Vagina (tissue), 2 donors: Measurements from ENCODE around the gene PLEKHF1. TPM values are rescaled to one million over a fixed set of nuclear protein-coding genes. Genes with fewer than 3 reads are reported as not detected.
A peak's percentile ranks its signal among the peaks of the same experiment; 100 is the strongest.

ENCODE experiments used
- DNase-seq, 2 donors: peaks; one replicate each; pipeline ENCODE4 v3.0.0-alpha.2; 2017; ENCODE audit errors: extremely low spot score in 2 of 2
- H3K27ac ChIP-seq: fragments of 200-600 bp; sonication (generic); one replicate; pipeline ENCODE4 v1.5.1; 2019
- H3K27me3 ChIP-seq: fragments of 200-600 bp; sonication (generic); one replicate; pipeline ENCODE4 v1.5.1; 2019
- H3K36me3 ChIP-seq, 2 donors: fragments of 200-600 bp; sonication (generic); one replicate each; pipeline ENCODE4 v1.5.1; 2017 to 2019
- H3K4me1 ChIP-seq: fragments of 200-600 bp; sonication (generic); one replicate; pipeline ENCODE4 v1.5.1; 2019
- H3K4me3 ChIP-seq, 2 donors: fragments of 200-600 bp; sonication (generic); 1 replicate in 1 of 2; 2 replicates in 1 of 2; pipeline ENCODE4 v1.5.1; 2016 to 2019
- H3K9me3 ChIP-seq: fragments of 200-600 bp; sonication (generic); one replicate; pipeline ENCODE4 v1.5.1; 2019
- CTCF ChIP-seq, 3 experiments: fragments of 450-650 bp in 2 of 3; fragments of 200-600 bp in 1 of 3; sonication (generic) in 1 of 3; IDR thresholded peaks; one replicate each; pipeline ENCODE4 v1.5.1; 2017 to 2019; ENCODE audit warnings: antibody characterized with exemption in 3 of 3, mild to moderate bottlenecking in 2 of 3, moderate library complexity in 2 of 3
- POLR2A ChIP-seq, 2 donors: fragments of 450-650 bp; IDR thresholded peaks; one replicate each; pipeline ENCODE4 v1.6.1; 2017; ENCODE audit warnings: antibody characterized with exemption in 2 of 2, mild to moderate bottlenecking in 2 of 2, moderate library complexity in 2 of 2
- POLR2AphosphoS5 ChIP-seq, 2 donors: sonication (generic); formaldehyde crosslinking; IDR thresholded peaks; one replicate each; pipeline ENCODE4 v1.9.0; 2017; ENCODE audit warnings: antibody characterized with exemption in 2 of 2, mild to moderate bottlenecking in 2 of 2, low read depth in 1 of 2; ENCODE audit not compliant: insufficient read depth in 1 of 2
- intact Hi-C: fragments of 100-400 bp; cut with DNase I; formaldehyde crosslinking; loops from one replicate; pipeline ENCODE4 v1.15.1; 2023
- total RNA-seq: library from RNA; depleted of rRNA; stranded (reverse); fragments of >200 nt; gene quantifications from one replicate; pipeline ENCODE4 v1.2.3, GENCODE V29; 2016

The PLEKHF1 gene
- total RNA-seq, 1 donor from 2014 or later, result 37.1 TPM

GRCh38 chr19:29674374-29675119, 9.3 kb downstream of the PLEKHF1 start:
- H3K9me3 ChIP-seq, result no peaks in the 10 kb centered on the region
- no peak for DNase-seq
- H3K36me3 ChIP-seq, result peaks cover 0 to 37% of the 10 kb centered on the region in 2 donors
- no peak overlapping the region for H3K27ac ChIP-seq
- TF ChIP-seq POLR2AphosphoS5 (IDR thresholded peaks at IDR 0.05; ENCODE audit: insufficient read depth in 1 of 2, low read depth in 1 of 2), result no peak
- TF ChIP-seq CTCF (IDR thresholded peaks at IDR 0.05), result no peak
- TF ChIP-seq POLR2A (IDR thresholded peaks at IDR 0.05), result no peak
- no peaks in the 10 kb centered on the region for H3K27me3 ChIP-seq
- no peak overlapping the region for H3K4me3 ChIP-seq
- intact Hi-C loops, result no loop called here
- H3K4me1 ChIP-seq, result peaks cover 90% of the 10 kb centered on the region

DNA sequence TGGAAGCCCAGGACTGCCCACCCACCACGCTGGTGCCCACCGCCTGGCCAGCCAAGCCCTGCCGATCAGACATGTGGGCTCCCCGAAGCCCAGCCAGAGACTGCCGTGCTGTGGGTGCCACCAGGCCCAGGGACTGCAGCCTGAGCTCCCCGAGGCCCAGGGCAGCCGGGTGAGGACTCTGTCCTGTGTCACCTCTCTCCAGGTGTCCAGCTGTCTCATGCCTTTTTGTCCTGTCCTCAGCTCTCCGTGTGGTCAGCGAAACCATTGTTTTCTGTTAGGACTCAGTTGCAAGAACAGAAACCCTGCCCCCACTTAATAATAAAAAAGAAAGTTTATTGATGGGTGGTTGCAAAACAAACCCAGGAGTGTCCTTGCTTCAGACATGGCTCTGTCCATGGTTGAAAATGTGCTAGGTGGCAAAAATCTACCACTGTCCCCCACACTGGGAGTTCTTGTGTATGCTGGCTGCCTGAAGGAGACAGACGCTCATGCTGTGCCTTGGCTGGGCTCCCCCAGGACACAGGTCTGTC, 9.9 kb downstream of the PLEKHF1 start:
- DNase-seq, result no peak
- no peaks in the 10 kb centered on the region for H3K27me3 ChIP-seq
- H3K27ac ChIP-seq, result no peak overlapping the region
- H3K36me3 ChIP-seq, result peaks cover 0 to 37% of the 10 kb centered on the region in 2 donors
- H3K9me3 ChIP-seq, result no peaks in the 10 kb centered on the region
- no peak for TF ChIP-seq CTCF (IDR thresholded peaks at IDR 0.05)
- no peak for TF ChIP-seq POLR2AphosphoS5 (IDR thresholded peaks at IDR 0.05; ENCODE audit: insufficient read depth in 1 of 2, low read depth in 1 of 2)
- no peak for TF ChIP-seq POLR2A (IDR thresholded peaks at IDR 0.05)
- intact Hi-C loops, result no loop called here
- no peak overlapping the region for H3K4me3 ChIP-seq
- peaks cover 90% of the 10 kb centered on the region for H3K4me1 ChIP-seq

DNA sequence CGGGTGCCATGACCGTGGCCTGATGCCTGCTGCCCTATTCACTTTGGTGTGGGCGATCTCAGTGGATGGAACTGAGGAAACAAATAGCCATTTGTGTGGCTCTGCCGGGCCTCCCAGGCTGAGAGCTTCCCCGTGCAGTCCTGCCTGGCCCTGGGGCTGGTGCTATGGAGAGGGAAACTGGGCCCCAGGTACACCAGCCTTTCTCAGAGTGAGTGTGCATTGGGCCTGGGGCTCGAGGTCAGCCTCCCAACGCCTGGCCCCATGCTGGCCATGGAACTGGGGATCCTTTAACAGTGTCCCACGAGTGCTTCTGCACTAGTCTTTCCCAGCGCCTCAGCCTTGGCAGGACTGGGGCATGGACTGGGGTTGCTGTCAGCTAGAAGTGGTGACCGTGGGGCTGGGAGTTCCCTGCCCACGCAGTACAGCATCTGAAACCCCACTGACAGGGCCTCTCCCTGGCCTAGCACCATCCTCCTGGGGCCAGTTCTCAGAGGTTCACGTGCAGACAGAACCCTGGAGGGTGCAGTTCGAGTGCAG, 10.5 kb downstream of the PLEKHF1 start:
- Histone ChIP-seq H3K4me1 (peaks cover 90% of the 10 kb centered on the region), H3K27me3 (no peaks in the 10 kb centered on the region), H3K27ac (peak overlapping the region; percentile 83), H3K4me3 (no peak overlapping the region), H3K9me3 (no peaks in the 10 kb centered on the region), H3K36me3 (peaks cover 0 to 37% of the 10 kb centered on the region in 2 donors)
- intact Hi-C loops, result no loop called here
- DNase-seq, result no peak
- no peak for TF ChIP-seq CTCF (IDR thresholded peaks at IDR 0.05)
- TF ChIP-seq POLR2A (IDR thresholded peaks at IDR 0.05), result no peak
- TF ChIP-seq POLR2AphosphoS5 (IDR thresholded peaks at IDR 0.05; ENCODE audit: insufficient read depth in 1 of 2, low read depth in 1 of 2), result no peak

DNA sequence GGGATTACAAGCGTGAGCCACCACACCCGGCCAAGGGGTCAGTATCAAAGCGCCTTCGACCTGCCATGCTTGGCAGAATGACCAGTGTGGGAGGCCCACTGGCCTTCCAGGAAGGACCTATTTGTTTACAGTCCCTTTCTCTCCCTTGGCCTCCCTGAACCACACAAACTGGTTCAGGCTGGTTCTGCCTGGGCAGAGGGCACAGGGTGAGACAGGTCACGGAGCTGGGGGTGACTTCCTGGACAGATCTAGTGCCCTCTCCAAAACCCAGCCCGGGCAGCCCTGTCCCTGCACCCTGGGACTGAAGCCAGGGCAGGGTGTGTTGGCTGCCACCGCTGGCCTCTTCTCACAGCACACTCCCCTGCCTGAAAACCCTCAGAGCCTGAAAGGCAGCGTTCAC, 11.3 kb downstream of the PLEKHF1 start:
- Histone ChIP-seq H3K36me3 (peaks cover 0 to 37% of the 10 kb centered on the region in 2 donors), H3K4me1 (peaks cover 90% of the 10 kb centered on the region), H3K9me3 (no peaks in the 10 kb centered on the region), H3K4me3 (no peak overlapping the region), H3K27me3 (no peaks in the 10 kb centered on the region), H3K27ac (peak overlapping the region; percentile 83)
- TF ChIP-seq POLR2A (IDR thresholded peaks at IDR 0.05), result no peak
- no peak for TF ChIP-seq CTCF (IDR thresholded peaks at IDR 0.05)
- peak in 1 of 2 donors; percentile 11 for TF ChIP-seq POLR2AphosphoS5 (IDR thresholded peaks at IDR 0.05; ENCODE audit: insufficient read depth in 1 of 2, low read depth in 1 of 2)
- intact Hi-C loops, result no loop called here
- DNase-seq, result no peak
